AG04450 (cell line): Measurements from ENCODE around the gene ACAD11. TPM values are rescaled to one million over a fixed set of nuclear protein-coding genes. Genes with fewer than 3 reads are reported as not detected.

Experiments
- CTCF ChIA-PET: fragments of 300-600, 350-600 bp; formaldehyde crosslinking; extraction: SDS; loops from one replicate; lab custom pipeline; 2022; ENCODE audit warnings: antibody characterized with exemption, inconsistent platforms; lab: Charles Lee
- POLR2A ChIA-PET: fragments of 350-600 bp; formaldehyde crosslinking; extraction: SDS; loops from one replicate; lab custom pipeline; 2021; ENCODE audit warnings: antibody characterized with exemption, inconsistent platforms; lab: Yijun Ruan, JAX
- DNase-seq: peaks from one replicate; pipeline ENCODE4 v3.0.0-alpha.2; 2011; ENCODE audit warnings: low read depth, low spot score
- H3K27ac ChIP-seq: one replicate; pipeline ENCODE4 v1.5.1; 2012; ENCODE audit warnings: low read depth, low read length, control low read depth
- H3K27me3 ChIP-seq: one replicate; pipeline ENCODE4 v1.6.0; 2012; ENCODE audit warnings: low read length; ENCODE audit not compliant: control insufficient read depth, insufficient read depth
- H3K4me3 ChIP-seq: 2 replicates; pipeline ENCODE4 v1.5.1; 2011; ENCODE audit warnings: mild to moderate bottlenecking, low read depth, low read length, control low read depth
- H3K9me3 ChIP-seq: 2 replicates; pipeline ENCODE4 v1.5.1; 2012; ENCODE audit warnings: low read length; ENCODE audit not compliant: control insufficient read depth, insufficient read depth
- polyA plus RNA-seq: library from polyadenylated mRNA; depleted of rRNA; stranded (reverse); fragments of >200 nt; gene quantifications from 2 replicates; pipeline ENCODE4 v1.2.3, GENCODE V29; 2011
- TF ChIP-seq, protein P1 (sequence below): IDR thresholded peaks from 2 replicates; pipeline ENCODE4 v1.5.1; 2011; ENCODE audit warnings: low read depth, low read length, control low read depth, inconsistent platforms

Gene ACAD11
- polyA plus RNA-seq, 1 experiment: 23.3 TPM

DNA sequence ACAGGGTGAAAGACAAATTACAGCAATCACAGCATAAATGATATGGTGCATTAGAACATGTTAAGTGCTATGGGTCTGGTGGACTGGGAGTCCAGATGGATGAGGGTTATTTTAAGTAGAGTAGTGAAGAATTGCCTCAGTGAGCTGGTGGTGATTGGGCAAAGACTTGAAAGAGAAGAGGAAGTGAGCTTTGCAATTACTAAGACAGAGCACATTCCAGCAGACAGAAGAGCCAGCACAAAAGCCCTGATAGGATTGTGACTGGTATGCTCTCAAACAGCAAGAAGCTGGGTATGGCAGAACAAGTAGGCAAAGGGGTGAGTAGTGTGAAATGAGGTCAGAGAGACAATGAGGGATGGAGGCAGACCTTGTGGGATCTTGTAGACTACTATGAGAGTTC lies 64.6 kb downstream of the ACAD11 start:
- H3K27ac ChIP-seq: no peak overlapping the region
- TF ChIP-seq, protein P1, sequence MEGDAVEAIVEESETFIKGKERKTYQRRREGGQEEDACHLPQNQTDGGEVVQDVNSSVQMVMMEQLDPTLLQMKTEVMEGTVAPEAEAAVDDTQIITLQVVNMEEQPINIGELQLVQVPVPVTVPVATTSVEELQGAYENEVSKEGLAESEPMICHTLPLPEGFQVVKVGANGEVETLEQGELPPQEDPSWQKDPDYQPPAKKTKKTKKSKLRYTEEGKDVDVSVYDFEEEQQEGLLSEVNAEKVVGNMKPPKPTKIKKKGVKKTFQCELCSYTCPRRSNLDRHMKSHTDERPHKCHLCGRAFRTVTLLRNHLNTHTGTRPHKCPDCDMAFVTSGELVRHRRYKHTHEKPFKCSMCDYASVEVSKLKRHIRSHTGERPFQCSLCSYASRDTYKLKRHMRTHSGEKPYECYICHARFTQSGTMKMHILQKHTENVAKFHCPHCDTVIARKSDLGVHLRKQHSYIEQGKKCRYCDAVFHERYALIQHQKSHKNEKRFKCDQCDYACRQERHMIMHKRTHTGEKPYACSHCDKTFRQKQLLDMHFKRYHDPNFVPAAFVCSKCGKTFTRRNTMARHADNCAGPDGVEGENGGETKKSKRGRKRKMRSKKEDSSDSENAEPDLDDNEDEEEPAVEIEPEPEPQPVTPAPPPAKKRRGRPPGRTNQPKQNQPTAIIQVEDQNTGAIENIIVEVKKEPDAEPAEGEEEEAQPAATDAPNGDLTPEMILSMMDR: no peak
- H3K9me3 ChIP-seq: no peaks in the 10 kb centered on the region
- ChIA-PET POLR2A (interaction anchor here (1.1 kb wide), 1 partner anchor 52 kb away, joined by 4 read pairs; no protein-coding TSS in a partner anchor), CTCF (interaction anchor here (1.0 to 3.1 kb wide), 2 partner anchors 48 to 60 kb away, joined by 3 to 15 read pairs; no protein-coding TSS in a partner anchor)
- H3K27me3 ChIP-seq: no peaks in the 10 kb centered on the region
- DNase-seq: no peak
- H3K4me3 ChIP-seq: no peak overlapping the region

DNA sequence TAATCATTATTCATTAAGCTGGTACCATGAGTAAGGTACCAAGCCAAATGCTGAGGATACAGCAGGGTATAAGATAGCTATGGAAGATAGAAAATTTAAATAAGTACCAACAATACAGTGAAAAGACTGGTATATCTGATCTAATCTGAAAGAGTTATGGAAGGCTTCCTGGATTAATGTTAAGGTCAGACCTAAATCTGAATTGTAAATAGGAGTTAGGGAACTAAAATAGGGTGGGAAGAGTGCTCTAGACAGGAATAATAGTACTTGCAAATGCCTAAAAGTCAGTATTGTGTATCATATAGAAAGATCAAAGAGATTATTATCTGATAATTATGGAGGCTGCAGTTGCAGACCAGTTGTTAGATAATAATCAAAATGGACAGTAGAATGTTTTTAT lies 65.1 kb downstream of the ACAD11 start:
- DNase-seq: no peak
- ChIA-PET POLR2A (interaction anchor here (1.1 to 1.2 kb wide), 2 partner anchors 52 kb away, joined by 4 to 6 read pairs; no protein-coding TSS in a partner anchor), CTCF (interaction anchor here (0.5 to 3.1 kb wide), 3 partner anchors 37 to 59 kb away, joined by 3 to 15 read pairs (median 3); no protein-coding TSS in a partner anchor)
- TF ChIP-seq, protein P1: no peak
- Histone ChIP-seq H3K4me3 (no peak overlapping the region), H3K27ac (no peak overlapping the region), H3K27me3 (no peaks in the 10 kb centered on the region), H3K9me3 (no peaks in the 10 kb centered on the region)

DNA sequence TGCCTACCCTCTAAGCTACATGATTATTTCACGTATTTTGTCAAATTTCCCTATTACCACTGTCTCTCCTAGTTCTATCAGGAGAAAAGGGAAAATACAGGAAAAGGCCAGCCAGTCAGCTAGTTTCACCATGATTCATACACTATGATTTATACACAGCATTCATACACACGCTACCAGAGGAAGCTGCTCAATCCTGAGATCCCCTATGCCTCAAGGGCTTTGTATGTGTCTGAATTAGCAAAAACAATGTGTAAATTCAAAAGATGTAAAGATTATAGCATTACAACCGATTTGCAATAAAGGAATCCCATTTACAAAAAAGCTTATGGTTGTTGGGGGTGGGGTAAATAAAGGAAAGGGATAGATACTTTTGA lies 65.7 kb downstream of the ACAD11 start:
- DNase-seq: peak; percentile 42
- CTCF ChIA-PET: interaction anchor here (0.5 to 3.1 kb wide), 2 partner anchors 37 to 59 kb away, joined by 3 to 15 read pairs; no protein-coding TSS in a partner anchor

DNA sequence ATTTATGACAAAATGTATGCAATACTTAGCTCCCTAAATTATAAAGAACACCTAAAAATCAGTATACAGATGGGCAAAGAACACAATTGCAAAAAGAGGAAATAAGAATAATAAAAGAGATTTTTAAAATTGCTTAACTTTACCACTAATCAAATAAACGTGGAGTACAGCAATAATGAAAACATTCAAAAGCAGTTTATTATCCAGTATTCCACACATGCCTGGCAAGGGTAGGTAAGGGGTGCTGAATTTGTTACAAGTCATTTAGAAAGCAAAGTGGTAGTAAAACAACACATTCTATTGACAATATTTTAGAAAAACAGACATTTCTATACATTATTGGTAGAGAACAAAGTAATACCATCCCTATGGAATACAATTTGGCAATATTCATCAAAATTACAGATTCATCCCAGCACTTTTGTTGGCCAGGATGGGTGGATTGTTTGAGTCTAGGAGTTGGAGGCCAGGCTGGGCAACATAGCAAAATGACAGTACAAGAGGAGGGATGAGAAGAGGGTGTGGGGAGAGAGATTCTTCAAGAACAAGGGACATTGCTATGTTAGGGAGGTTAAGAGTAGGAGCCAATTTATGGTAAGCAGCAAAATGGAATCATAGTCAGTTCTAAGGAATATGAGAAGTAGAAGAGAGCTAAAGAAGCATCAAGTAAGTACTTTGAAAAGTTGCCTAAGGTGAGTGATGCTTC lies 66.2 kb downstream of the ACAD11 start:
- POLR2A ChIA-PET: interaction anchor here (1.2 kb wide), 1 partner anchor 50 kb away, joined by 6 read pairs; no protein-coding TSS in a partner anchor
- DNase-seq: no peak
- H3K9me3 ChIP-seq: no peaks in the 10 kb centered on the region
- H3K27me3 ChIP-seq: no peaks in the 10 kb centered on the region
- TF ChIP-seq, protein P1: no peak
- CTCF ChIA-PET: interaction anchor here (3.1 kb wide), 1 partner anchor 58 kb away, joined by 15 read pairs; no protein-coding TSS in a partner anchor
- peak overlapping the region; percentile 59 for H3K27ac ChIP-seq
- H3K4me3 ChIP-seq: no peak overlapping the region

More for the DNA sequence above, 65.7 kb downstream of the ACAD11 start:
- no peaks in the 10 kb centered on the region for H3K27me3 ChIP-seq
- H3K4me3 ChIP-seq: no peak overlapping the region
- H3K27ac ChIP-seq: no peak overlapping the region
- TF ChIP-seq, protein P1: no peak
- no peaks in the 10 kb centered on the region for H3K9me3 ChIP-seq
- POLR2A ChIA-PET: interaction anchor here (1.2 kb wide), 1 partner anchor 51 kb away, joined by 6 read pairs; no protein-coding TSS in a partner anchor

DNA sequence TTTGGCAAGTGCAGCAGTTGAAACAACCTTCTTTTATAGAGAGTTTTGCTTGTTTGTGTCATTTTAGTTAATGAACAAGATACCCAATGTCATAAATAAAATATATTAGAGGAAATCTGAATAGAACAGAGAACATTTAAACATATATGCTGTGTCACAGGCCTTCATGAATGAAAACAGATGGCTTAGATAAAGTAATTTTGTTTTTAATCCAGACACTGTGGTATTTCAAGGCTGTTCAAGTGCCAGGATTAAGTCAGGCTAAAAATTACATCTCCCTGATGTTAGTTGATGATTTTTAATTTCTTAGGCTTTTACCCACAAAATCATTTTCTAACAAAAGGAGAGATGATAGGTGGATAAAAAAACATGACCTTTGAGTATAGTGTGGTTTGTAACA lies 67.4 kb downstream of the ACAD11 start:
- no peak overlapping the region for H3K4me3 ChIP-seq
- ChIA-PET CTCF (no interaction called here), POLR2A (no interaction called here)
- no peak overlapping the region for H3K27ac ChIP-seq
- TF ChIP-seq, protein P1: no peak
- H3K9me3 ChIP-seq: no peaks in the 10 kb centered on the region
- no peaks in the 10 kb centered on the region for H3K27me3 ChIP-seq
- DNase-seq: no peak
